SK-N-SH treated with all-trans-retinoic acid at 6 μM for 48 hours (cell line): ENCODE measurements around the gene ADAMTS15.

Experiments
- ARNTL ChIP-seq: fragments of 450-650 bp; formaldehyde crosslinking; IDR thresholded peaks from 2 replicates; pipeline ENCODE4 v1.5.0; 2020; ENCODE audit warnings: low read depth, mild to moderate bottlenecking, moderate library complexity, borderline replicate concordance
- CSDC2 ChIP-seq: fragments of 250-450 bp; sonication (Bioruptor Pico); IDR thresholded peaks from 2 replicates; pipeline ENCODE4 v1.5.0; 2020; ENCODE audit warnings: mild to moderate bottlenecking, moderate library complexity
- CSRNP3 ChIP-seq: fragments of 250-450 bp; sonication (Bioruptor Pico); IDR thresholded peaks from 2 replicates; pipeline ENCODE4 v1.5.1; 2021; ENCODE audit warnings: mild to moderate bottlenecking, moderate library complexity
- ESRRG ChIP-seq: fragments of 250-450 bp; sonication (Bioruptor Pico); IDR thresholded peaks from 2 replicates; pipeline ENCODE4 v1.6.1; 2021; ENCODE audit warnings: mild to moderate bottlenecking
- PPARA ChIP-seq: fragments of 250-450 bp; sonication (Bioruptor Pico); IDR thresholded peaks from 2 replicates; pipeline ENCODE4 v1.5.0; 2020; ENCODE audit warnings: mild to moderate bottlenecking, borderline replicate concordance
- SNAI2 ChIP-seq: fragments of 250-450 bp; sonication (Bioruptor Pico); IDR thresholded peaks from 2 replicates; pipeline ENCODE4 v1.5.0; 2020; ENCODE audit warnings: mild to moderate bottlenecking, moderate library complexity
- TOX ChIP-seq: fragments of 250-450 bp; sonication (Bioruptor Pico); IDR thresholded peaks from 2 replicates; pipeline ENCODE4 v1.8.0; 2021; ENCODE audit warnings: mild to moderate bottlenecking, moderate library complexity, borderline replicate concordance
- TSHZ2 ChIP-seq: fragments of 250-450 bp; sonication (Bioruptor Pico); IDR thresholded peaks from 2 replicates; pipeline ENCODE4 v1.5.0; 2020; ENCODE audit warnings: mild to moderate bottlenecking, moderate library complexity
- ZC3H10 ChIP-seq: fragments of 250-450 bp; sonication (Bioruptor Pico); IDR thresholded peaks from 2 replicates; pipeline ENCODE4 v1.5.1; 2021; ENCODE audit warnings: mild to moderate bottlenecking, moderate library complexity
- ZFP30 ChIP-seq: fragments of 450-650 bp; formaldehyde crosslinking; IDR thresholded peaks from 2 replicates; pipeline ENCODE4 v1.5.0; 2022; ENCODE audit warnings: mild to moderate bottlenecking, moderate library complexity
- ZNF8 ChIP-seq: fragments of 450-650 bp; formaldehyde crosslinking; IDR thresholded peaks from 2 replicates; pipeline ENCODE4 v1.5.0; 2020; ENCODE audit warnings: mild to moderate bottlenecking, moderate library complexity
- TF ChIP-seq, protein P1 (sequence below): fragments of 250-450 bp; sonication (Bioruptor Pico); IDR thresholded peaks from 2 replicates; pipeline ENCODE4 v1.5.1; 2020; ENCODE audit warnings: low read depth, mild to moderate bottlenecking, moderate library complexity
- TF ChIP-seq, protein P2 (sequence below): fragments of 250-450 bp; sonication (Bioruptor Pico); IDR thresholded peaks from 2 replicates; pipeline ENCODE4 v1.8.0; 2020; ENCODE audit warnings: mild to moderate bottlenecking, moderate library complexity, borderline replicate concordance

GRCh38 chr11:130427581-130428315 lies 20.7 kb upstream of the ADAMTS15 start:
- TF ChIP-seq, protein P1, sequence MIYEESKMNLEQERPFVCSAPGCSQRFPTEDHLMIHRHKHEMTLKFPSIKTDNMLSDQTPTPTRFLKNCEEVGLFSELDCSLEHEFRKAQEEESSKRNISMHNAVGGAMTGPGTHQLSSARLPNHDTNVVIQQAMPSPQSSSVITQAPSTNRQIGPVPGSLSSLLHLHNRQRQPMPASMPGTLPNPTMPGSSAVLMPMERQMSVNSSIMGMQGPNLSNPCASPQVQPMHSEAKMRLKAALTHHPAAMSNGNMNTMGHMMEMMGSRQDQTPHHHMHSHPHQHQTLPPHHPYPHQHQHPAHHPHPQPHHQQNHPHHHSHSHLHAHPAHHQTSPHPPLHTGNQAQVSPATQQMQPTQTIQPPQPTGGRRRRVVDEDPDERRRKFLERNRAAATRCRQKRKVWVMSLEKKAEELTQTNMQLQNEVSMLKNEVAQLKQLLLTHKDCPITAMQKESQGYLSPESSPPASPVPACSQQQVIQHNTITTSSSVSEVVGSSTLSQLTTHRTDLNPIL, result no peak
- TF ChIP-seq CSRNP3 (no peak), ZFP30 (CRISPR knock-in tag) (no peak), TOX (CRISPR knock-in tag) (no peak), TSHZ2 (no peak), SNAI2 (CRISPR knock-in tag) (no peak), ZNF8 (no peak), ZC3H10 (CRISPR knock-in tag) (no peak), ESRRG (CRISPR knock-in tag) (no peak), CSDC2 (no peak), PPARA (no peak), ARNTL (CRISPR knock-in tag) (no peak)
- TF ChIP-seq, protein P2, sequence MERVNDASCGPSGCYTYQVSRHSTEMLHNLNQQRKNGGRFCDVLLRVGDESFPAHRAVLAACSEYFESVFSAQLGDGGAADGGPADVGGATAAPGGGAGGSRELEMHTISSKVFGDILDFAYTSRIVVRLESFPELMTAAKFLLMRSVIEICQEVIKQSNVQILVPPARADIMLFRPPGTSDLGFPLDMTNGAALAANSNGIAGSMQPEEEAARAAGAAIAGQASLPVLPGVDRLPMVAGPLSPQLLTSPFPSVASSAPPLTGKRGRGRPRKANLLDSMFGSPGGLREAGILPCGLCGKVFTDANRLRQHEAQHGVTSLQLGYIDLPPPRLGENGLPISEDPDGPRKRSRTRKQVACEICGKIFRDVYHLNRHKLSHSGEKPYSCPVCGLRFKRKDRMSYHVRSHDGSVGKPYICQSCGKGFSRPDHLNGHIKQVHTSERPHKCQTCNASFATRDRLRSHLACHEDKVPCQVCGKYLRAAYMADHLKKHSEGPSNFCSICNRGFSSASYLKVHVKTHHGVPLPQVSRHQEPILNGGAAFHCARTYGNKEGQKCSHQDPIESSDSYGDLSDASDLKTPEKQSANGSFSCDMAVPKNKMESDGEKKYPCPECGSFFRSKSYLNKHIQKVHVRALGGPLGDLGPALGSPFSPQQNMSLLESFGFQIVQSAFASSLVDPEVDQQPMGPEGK (CRISPR knock-in tag), result no peak
